ENCODE results near the gene IFT43.

DNA sequence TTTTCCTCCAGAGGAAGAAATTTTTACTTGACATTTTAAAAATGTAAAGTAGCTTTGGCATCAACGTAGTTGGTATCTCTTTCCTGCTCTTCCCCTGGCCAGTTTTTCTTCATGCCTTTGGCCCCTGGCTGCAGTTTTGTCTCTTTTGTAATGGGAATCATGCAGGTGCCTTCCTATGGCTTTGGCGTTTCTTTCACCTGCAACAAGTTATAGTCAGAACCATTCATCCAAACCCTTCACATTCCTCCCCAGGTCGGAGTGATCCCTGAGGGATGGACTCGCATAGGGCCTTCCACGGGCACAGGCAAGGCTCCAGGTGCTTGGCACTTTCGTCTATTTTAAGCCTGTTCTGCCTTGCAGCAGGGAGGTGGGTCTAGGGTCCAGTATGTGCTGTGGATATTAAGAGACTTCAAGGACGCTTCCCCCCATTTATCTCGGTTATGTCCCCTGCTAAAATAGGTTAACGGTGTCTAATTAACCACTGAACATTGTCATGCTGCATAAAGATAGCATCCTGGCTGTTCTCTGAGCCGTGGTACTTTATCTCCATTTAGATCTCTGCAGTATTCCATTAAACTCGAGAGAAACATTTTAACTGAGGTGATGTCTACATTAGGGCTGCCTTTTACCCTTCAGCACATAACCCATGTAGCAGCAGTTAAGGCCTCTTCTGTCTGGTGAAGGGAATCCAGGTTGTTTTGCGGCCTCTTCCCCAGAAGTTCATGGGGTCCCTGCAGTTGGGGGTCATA lies 66.3 kb downstream of the IFT43 start:
- TF ChIP-seq, protein P1, sequence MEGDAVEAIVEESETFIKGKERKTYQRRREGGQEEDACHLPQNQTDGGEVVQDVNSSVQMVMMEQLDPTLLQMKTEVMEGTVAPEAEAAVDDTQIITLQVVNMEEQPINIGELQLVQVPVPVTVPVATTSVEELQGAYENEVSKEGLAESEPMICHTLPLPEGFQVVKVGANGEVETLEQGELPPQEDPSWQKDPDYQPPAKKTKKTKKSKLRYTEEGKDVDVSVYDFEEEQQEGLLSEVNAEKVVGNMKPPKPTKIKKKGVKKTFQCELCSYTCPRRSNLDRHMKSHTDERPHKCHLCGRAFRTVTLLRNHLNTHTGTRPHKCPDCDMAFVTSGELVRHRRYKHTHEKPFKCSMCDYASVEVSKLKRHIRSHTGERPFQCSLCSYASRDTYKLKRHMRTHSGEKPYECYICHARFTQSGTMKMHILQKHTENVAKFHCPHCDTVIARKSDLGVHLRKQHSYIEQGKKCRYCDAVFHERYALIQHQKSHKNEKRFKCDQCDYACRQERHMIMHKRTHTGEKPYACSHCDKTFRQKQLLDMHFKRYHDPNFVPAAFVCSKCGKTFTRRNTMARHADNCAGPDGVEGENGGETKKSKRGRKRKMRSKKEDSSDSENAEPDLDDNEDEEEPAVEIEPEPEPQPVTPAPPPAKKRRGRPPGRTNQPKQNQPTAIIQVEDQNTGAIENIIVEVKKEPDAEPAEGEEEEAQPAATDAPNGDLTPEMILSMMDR (IDR thresholded peaks at IDR 0.05), result no peak
- no peak for TF ChIP-seq POLR2A (IDR thresholded peaks at IDR 0.05)

Measured in transverse colon (tissue), 3 donors.